GM18868 (cell line): ENCODE results near the gene CLEC2L.

Experiments used
- ATAC-seq: cut with Tn5 transposase; IDR thresholded peaks from one replicate; pipeline ENCODE4 v1.9.1; 2021; ENCODE audit warnings: mild to moderate bottlenecking, moderate library complexity; ENCODE audit not compliant: unreplicated experiment

Gene CLEC2L

GRCh38 chr7:139573871-139574270 lies 50.4 kb downstream of the CLEC2L start:
- no peak for ATAC-seq

GRCh38 chr7:139574618-139575337 lies 51.3 kb downstream of the CLEC2L start:
- no peak for ATAC-seq

GRCh38 chr7:139575338-139575680 lies 51.8 kb downstream of the CLEC2L start:
- ATAC-seq = no peak

DNA sequence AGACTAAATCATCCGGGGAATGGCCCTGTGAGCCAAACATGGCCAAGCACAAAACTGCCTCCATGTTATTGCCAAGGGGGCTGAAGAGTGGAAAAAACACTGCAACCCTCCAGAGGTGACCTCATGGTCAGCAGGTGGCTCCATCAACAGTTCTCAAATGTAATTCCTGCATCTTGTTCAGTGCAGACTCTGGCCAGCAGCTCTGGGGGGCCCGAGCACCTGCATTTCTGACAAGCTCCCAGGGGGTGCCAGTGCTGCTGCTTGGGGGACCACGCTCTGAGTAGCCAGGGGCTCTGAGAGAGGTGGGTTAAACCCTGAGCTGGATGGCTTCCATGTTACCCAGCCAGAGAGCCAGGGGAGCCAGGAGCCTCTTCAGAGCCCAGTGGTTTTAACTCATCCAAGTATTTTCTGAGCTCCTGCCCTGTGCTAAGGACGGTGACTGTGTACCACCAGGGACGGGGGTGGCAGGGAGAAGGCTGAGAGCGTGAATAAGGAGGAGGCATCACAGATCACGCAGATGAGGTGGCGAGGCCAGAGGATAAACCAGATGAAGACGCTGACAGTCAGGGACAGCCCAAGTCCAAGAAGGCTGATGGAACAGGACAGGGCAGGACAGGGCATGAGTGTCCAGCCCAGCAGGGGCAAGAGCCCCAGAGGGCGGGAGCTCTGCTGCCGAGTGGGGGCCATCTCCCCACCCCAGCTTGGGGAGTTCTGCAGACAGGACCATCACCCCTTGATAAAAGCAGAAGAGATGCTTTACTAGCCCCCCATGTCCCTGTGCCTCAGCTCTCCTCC lies 52.9 kb downstream of the CLEC2L start:
- ATAC-seq = no peak

- ATAC-seq = no peak
These were observed 57.0 kb downstream of the CLEC2L start for GRCh38 chr7:139580435-139580834.

GRCh38 chr7:139582130-139582650 lies 58.7 kb downstream of the CLEC2L start:
- no peak for ATAC-seq

DNA sequence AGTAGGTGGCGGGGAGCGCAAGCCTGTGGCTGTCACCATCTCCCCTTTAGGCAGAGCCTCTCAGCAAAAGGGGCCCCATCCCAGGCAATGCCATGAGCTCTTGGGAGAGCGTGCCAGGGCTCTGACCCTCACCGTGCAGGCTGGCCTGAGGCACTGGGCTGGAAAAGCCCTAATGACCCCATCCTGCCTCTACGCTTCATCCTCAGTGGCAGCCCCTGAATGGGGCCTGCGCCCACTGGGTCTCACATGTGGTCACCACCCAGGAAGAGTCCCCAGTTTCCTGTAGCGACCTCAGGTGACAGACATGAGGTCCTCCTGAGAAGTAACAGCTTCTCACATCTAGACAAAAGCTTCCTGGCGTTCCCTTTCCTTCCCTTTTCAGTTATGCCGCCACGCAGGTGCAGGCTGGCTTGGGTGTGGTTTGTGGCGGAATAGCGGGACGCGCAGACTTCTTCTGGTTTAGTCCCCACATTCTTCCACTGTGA lies 59.2 kb downstream of the CLEC2L start:
- ATAC-seq = no peak

DNA sequence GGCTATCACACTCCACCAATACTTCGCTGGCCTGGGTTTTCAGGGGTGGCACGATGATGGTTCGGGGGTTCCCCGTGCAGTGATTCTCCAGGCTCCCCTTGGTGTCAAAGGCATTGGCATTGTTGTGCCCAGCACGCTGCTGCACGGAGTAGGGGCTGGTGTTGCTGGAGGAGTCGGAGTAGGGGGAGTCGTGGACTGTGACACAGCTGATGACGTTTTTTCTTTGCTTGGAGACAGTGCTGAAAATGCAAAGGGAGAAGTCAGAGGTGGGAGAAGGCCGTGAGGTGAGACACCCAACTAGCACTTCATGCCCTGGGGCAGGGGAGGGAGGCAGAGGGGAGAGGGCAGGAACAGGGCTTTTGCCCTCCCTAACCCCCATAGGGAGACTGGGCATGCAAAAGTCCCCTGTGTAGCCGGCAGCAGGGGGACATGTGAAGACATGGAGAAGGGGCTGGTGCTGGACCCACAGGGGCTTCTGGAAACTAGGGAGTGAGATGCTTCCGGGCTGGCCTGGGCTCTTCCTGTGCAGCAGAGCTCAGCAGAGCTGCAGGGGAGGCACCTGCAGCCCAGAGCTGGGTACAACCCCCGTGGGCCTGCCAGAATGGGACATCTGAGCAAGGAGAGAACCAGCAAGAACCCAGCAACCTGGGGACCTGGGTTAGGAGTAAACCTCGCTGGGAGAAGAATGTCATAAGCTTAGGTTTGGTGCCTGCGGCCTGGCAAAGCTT lies 60.5 kb downstream of the CLEC2L start:
- no peak for ATAC-seq

DNA sequence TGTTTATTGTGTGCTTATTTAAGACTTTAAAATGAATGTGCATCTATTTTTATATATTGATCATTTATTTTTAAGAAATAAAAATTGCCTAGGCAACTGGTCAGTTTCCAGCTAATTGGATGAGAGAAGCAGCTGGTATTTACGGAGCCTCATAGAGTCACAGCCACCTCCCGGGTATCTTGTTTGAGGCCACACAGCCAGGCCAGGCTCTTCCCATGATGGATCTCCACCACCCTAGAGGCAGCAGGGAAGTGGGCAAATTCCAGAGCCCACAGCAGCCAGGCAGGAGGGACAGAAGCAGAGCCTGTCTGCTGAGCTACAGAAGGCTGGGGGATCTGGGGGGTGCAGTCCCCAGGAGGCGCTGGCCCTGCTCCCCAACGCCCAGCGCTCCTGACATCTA lies 61.6 kb downstream of the CLEC2L start:
- ATAC-seq = no peak

- ATAC-seq = no peak
These were observed 62.8 kb downstream of the CLEC2L start for GRCh38 chr7:139586286-139586685.

GRCh38 chr7:139587535-139587934 lies 64.0 kb downstream of the CLEC2L start:
- ATAC-seq = no peak

- ATAC-seq = no peak
These were observed 65.1 kb downstream of the CLEC2L start for GRCh38 chr7:139588632-139589031.

GRCh38 chr7:139589474-139589873 lies 66.0 kb downstream of the CLEC2L start:
- no peak for ATAC-seq

GRCh38 chr7:139591550-139592195 lies 68.2 kb downstream of the CLEC2L start:
- no peak for ATAC-seq

DNA sequence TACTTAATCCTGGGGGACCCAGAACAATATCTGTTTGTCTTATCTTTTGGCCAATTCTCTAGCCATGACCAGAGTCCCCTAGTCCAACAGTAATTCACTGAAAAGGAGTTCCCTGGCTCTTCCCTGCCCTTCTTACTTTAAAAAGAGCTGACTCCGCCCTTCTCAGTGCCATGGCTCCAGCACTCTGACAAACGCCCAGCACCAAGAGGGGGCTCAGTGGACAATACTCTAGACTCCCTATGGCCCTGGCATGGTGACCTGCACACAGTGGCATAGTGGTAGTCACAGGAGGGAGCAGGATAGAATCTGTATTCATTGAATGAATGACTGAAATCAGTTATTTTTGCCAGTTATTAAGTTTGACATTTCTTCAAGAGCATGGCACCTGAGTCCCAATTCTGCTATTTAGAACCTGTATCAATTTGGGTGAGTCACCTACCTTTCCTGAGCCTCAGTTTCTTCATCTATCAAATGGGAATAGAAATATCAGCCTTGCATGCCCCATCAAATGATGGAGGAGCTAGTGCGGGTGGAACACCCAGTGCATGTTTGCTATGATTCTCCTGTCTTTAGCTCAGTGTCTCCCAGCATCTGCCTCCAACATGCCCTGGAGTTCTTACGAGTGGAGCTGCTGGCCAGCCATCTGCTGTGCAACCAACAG lies 69.4 kb downstream of the CLEC2L start:
- ATAC-seq = no peak

GRCh38 chr7:139594090-139594489 lies 70.6 kb downstream of the CLEC2L start:
- ATAC-seq = no peak
